HepG2 (cell line): Measurements from ENCODE around the gene C16orf87. TPM values are rescaled to one million over a fixed set of nuclear protein-coding genes. Genes with fewer than 3 reads are reported as not detected.

Experiments used
- DMAP1 ChIP-seq: IDR thresholded peaks from 2 replicates; pipeline ENCODE4 v1.6.1; 2016
- ELF3 ChIP-seq: IDR thresholded peaks from 2 replicates; pipeline ENCODE4 v1.6.1; 2016; ENCODE audit warnings: missing genetic modification reagents, missing compliant biosample characterization
- EP300 ChIP-seq, 3 experiments: sonication (generic) in 1 of 3; formaldehyde crosslinking in 1 of 3; IDR thresholded peaks; 2 replicates each; pipeline versions ENCODE4 v1.5.1 to v1.6.1; 2011 to 2020; ENCODE audit warnings: low read depth in 2 of 3, low read length in 2 of 3, borderline replicate concordance in 1 of 3, improper control_type of control experiment in 1 of 3, mild to moderate bottlenecking in 1 of 3, missing genetic modification reagents in 1 of 3, moderate library complexity in 1 of 3
- ERF ChIP-seq: IDR thresholded peaks from 2 replicates; pipeline ENCODE4 v1.6.1; 2018; ENCODE audit warnings: missing biosample characterization, missing genetic modification reagents
- KLF12 ChIP-seq: sonication (generic); formaldehyde crosslinking; IDR thresholded peaks from 2 replicates; pipeline ENCODE4 v1.4.0; 2020; ENCODE audit warnings: missing genetic modification reagents, borderline replicate concordance
- KMT2B ChIP-seq: IDR thresholded peaks from 2 replicates; pipeline ENCODE4 v1.6.1; 2016; ENCODE audit warnings: missing genetic modification reagents, missing compliant biosample characterization
- MAF1 ChIP-seq: sonication (generic); formaldehyde crosslinking; IDR thresholded peaks from 2 replicates; pipeline ENCODE4 v1.5.0; 2020; ENCODE audit warnings: missing genetic modification reagents, borderline replicate concordance
- MXD4 ChIP-seq: IDR thresholded peaks from 2 replicates; pipeline ENCODE4 v1.6.1; 2016; ENCODE audit warnings: mild to moderate bottlenecking, missing biosample characterization, missing genetic modification reagents
- NR2F1 ChIP-seq, 2 experiments: fragments of 450-650 bp in 1 of 2; formaldehyde crosslinking in 1 of 2; IDR thresholded peaks; 2 replicates each; pipeline versions ENCODE4 v1.5.0 to v1.6.1; 2016 to 2020; ENCODE audit warnings: mild to moderate bottlenecking in 1 of 2, missing compliant biosample characterization in 1 of 2, missing genetic modification reagents in 1 of 2, moderate library complexity in 1 of 2
- NR2F6 ChIP-seq, 2 experiments: IDR thresholded peaks; 2 replicates each; pipeline ENCODE4 v1.6.1; 2016; ENCODE audit warnings: antibody characterized with exemption in 1 of 2, mild to moderate bottlenecking in 1 of 2
- RBFOX2 ChIP-seq: fragments of 200-400 bp; formaldehyde crosslinking; IDR thresholded peaks from 2 replicates; pipeline ENCODE4 v1.6.1; 2017; ENCODE audit warnings: low read depth, mild to moderate bottlenecking, low read length
- SALL2 ChIP-seq: sonication (generic); formaldehyde crosslinking; IDR thresholded peaks from 2 replicates; pipeline ENCODE4 v1.8.1; 2023; ENCODE audit warnings: mild to moderate bottlenecking, missing genetic modification reagents, inconsistent platforms
- SAP130 ChIP-seq: IDR thresholded peaks from 2 replicates; pipeline ENCODE4 v1.6.1; 2016; ENCODE audit warnings: low read depth
- SP4 ChIP-seq: sonication (generic); formaldehyde crosslinking; IDR thresholded peaks from 2 replicates; pipeline ENCODE4 v1.8.1; 2023; ENCODE audit warnings: mild to moderate bottlenecking, missing genetic modification reagents
- SP5 ChIP-seq: IDR thresholded peaks from 2 replicates; pipeline ENCODE4 v1.6.1; 2016; ENCODE audit warnings: low read depth, borderline replicate concordance
- TCF7 ChIP-seq: sonication (generic); IDR thresholded peaks from 2 replicates; pipeline ENCODE4 v1.6.1; 2016; ENCODE audit warnings: antibody characterized with exemption, low read depth
- ZNF17 ChIP-seq: sonication (generic); formaldehyde crosslinking; IDR thresholded peaks from 2 replicates; pipeline ENCODE4 v1.5.0; 2020; ENCODE audit warnings: mild to moderate bottlenecking, missing genetic modification reagents
- ZNF33B ChIP-seq: sonication (generic); formaldehyde crosslinking; IDR thresholded peaks from 2 replicates; pipeline ENCODE4 v1.5.1; 2020; ENCODE audit warnings: mild to moderate bottlenecking, missing genetic modification reagents
- ZNF350 ChIP-seq: sonication (generic); formaldehyde crosslinking; IDR thresholded peaks from 2 replicates; pipeline ENCODE4 v1.4.0; 2020; ENCODE audit warnings: mild to moderate bottlenecking, low read depth, missing genetic modification reagents, borderline replicate concordance
- ZNF563 ChIP-seq: sonication (generic); formaldehyde crosslinking; IDR thresholded peaks from 2 replicates; pipeline ENCODE4 v1.8.0; 2022; ENCODE audit warnings: mild to moderate bottlenecking, moderate library complexity, missing genetic modification reagents
- ZNF761 ChIP-seq: sonication (generic); formaldehyde crosslinking; conservative IDR thresholded peaks from 2 replicates; pipeline ENCODE4 v1.4.0; 2020; ENCODE audit warnings: mild to moderate bottlenecking, missing genetic modification reagents
- ZNF790 ChIP-seq: sonication (generic); formaldehyde crosslinking; IDR thresholded peaks from 2 replicates; pipeline ENCODE4 v1.8.0; 2022; ENCODE audit warnings: missing genetic modification reagents, mild to moderate bottlenecking, borderline replicate concordance
- ZSCAN9 ChIP-seq: IDR thresholded peaks from 2 replicates; pipeline ENCODE4 v1.6.1; 2016; ENCODE audit warnings: borderline replicate concordance
- polyA plus RNA-seq, 8 experiments: library from polyadenylated mRNA; depleted of rRNA in 3 of 8; stranded (reverse) in 7 of 8; unstranded in 1 of 8; fragments of >200 nt; fragmentation: Illumina TruSeq in 4 of 8; extraction: Trizol in 4 of 8; gene quantifications; 2 replicates each; pipeline versions ENCODE4 v1.2.1 to v1.2.3, GENCODE V29; 2011 to 2016; ENCODE audit warnings: low read depth in 4 of 8, missing spikeins in 1 of 8, mixed read lengths in 1 of 8; ENCODE audit not compliant: insufficient read depth in 1 of 8
- total RNA-seq, 5 experiments: library from RNA; depleted of rRNA; stranded (reverse); fragments of >200 nt; fragmentation: Illumina TruSeq; extraction: Trizol; gene quantifications; 2 replicates each; pipeline ENCODE4 v1.2.3, GENCODE V29; 2016; ENCODE audit warnings: low read depth in 1 of 5
- TF ChIP-seq, protein P1 (sequence below): sonication (generic); formaldehyde crosslinking; IDR thresholded peaks from 2 replicates; pipeline ENCODE4 v1.4.0; 2020; ENCODE audit warnings: missing genetic modification reagents
- TF ChIP-seq, protein P2 (sequence below): sonication (generic); formaldehyde crosslinking; IDR thresholded peaks from 2 replicates; pipeline ENCODE4 v1.9.0; 2022; ENCODE audit warnings: missing genetic modification reagents, mild to moderate bottlenecking, borderline replicate concordance
- TF ChIP-seq, protein P3 (sequence below): IDR thresholded peaks from 2 replicates; pipeline ENCODE4 v1.6.1; 2016; ENCODE audit warnings: low read depth, borderline replicate concordance

C16orf87 gene
- total and polyA plus RNA-seq, 2 of the 13 experiments (the other 11 are each of a cell fraction or from before 2014, with no cell fraction given), result 8.6 to 19.5 TPM

DNA sequence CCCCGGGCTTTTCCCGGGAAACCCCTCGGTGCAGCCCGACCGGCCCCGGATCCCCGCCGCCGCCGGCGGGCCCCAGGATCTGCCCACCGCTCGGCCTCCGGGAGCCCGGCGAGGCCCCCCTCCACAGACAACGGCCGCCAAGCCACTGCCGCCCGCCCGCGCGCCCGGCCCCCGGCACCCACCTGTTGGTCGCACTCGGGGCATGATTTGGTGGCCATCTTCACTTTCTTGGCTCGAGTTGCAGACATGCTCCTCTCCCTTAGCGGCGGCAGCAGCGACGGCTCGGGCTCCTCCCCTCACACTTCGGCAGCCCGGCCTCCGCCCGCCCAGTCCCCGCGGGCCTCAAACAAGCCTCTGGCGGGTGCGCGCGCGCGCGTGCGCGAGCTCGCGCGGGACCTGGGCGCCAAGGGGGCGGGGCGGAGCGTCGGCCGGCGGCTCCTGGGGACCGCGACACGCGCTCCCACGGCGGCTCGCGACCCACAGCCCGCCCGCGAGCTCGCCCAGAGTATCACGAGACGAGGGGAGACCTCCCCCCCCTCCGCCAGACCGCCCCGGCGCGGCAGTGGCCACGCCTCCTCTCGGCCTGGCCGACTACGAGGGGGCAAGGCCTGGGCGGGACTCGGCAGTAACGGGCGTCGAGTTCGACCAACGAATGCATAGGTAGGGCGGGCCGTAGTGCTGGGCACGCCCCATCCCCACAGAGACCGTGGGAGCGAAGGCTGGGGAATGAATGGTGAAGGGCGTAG is at the start of gene C16orf87 (continued):
- TF ChIP-seq NR2F1 (CRISPR knock-in tag; IDR thresholded peaks at IDR 0.05), result no peak; a peak in 1 of 4 replicates
- TF ChIP-seq KMT2B (CRISPR knock-in tag), result peak; percentile 68; the same call in 1 of the 2 replicates
- TF ChIP-seq SP4, result peak; percentile 98
- peak; percentile 72; the same call in 1 of the 2 replicates for TF ChIP-seq SAP130 (CRISPR knock-in tag)
- peak; percentile 85 for TF ChIP-seq RBFOX2
- peak; percentile 90; the same call in 1 of the 2 replicates for TF ChIP-seq KLF12
- TF ChIP-seq ZNF17 (CRISPR knock-in tag), result no peak
- TF ChIP-seq ZNF350, result no peak
- 0 out of 4 replicates have a peak, but pooled peaks of 1 of the 2 experiments have one; percentile 17 for TF ChIP-seq EP300 (IDR thresholded peaks at IDR 0.05; ENCODE audit: low read depth in 2 of 2, low read length in 2 of 2)
- no peak; the same call in 1 of the 2 replicates for TF ChIP-seq EP300 (CRISPR knock-in tag; IDR thresholded peaks at IDR 0.05; ENCODE audit: borderline replicate concordance)
- no peak for TF ChIP-seq TCF7
- peak; percentile 91 for TF ChIP-seq ZNF563 (CRISPR knock-in tag)
- TF ChIP-seq, protein P1, sequence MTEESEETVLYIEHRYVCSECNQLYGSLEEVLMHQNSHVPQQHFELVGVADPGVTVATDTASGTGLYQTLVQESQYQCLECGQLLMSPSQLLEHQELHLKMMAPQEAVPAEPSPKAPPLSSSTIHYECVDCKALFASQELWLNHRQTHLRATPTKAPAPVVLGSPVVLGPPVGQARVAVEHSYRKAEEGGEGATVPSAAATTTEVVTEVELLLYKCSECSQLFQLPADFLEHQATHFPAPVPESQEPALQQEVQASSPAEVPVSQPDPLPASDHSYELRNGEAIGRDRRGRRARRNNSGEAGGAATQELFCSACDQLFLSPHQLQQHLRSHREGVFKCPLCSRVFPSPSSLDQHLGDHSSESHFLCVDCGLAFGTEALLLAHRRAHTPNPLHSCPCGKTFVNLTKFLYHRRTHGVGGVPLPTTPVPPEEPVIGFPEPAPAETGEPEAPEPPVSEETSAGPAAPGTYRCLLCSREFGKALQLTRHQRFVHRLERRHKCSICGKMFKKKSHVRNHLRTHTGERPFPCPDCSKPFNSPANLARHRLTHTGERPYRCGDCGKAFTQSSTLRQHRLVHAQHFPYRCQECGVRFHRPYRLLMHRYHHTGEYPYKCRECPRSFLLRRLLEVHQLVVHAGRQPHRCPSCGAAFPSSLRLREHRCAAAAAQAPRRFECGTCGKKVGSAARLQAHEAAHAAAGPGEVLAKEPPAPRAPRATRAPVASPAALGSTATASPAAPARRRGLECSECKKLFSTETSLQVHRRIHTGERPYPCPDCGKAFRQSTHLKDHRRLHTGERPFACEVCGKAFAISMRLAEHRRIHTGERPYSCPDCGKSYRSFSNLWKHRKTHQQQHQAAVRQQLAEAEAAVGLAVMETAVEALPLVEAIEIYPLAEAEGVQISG, result peak; percentile 76
- TF ChIP-seq DMAP1 (CRISPR knock-in tag), result peak; percentile 33; the same call in 1 of the 2 replicates
- TF ChIP-seq ERF, result peak; percentile 70; the same call in 1 of the 2 replicates
- peak; percentile 74; the same call in 1 of the 2 replicates for TF ChIP-seq SALL2 (CRISPR knock-in tag)
- TF ChIP-seq, protein P2, sequence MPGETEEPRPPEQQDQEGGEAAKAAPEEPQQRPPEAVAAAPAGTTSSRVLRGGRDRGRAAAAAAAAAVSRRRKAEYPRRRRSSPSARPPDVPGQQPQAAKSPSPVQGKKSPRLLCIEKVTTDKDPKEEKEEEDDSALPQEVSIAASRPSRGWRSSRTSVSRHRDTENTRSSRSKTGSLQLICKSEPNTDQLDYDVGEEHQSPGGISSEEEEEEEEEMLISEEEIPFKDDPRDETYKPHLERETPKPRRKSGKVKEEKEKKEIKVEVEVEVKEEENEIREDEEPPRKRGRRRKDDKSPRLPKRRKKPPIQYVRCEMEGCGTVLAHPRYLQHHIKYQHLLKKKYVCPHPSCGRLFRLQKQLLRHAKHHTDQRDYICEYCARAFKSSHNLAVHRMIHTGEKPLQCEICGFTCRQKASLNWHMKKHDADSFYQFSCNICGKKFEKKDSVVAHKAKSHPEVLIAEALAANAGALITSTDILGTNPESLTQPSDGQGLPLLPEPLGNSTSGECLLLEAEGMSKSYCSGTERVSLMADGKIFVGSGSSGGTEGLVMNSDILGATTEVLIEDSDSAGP (CRISPR knock-in tag), result peak; percentile 52
- TF ChIP-seq, protein P3, sequence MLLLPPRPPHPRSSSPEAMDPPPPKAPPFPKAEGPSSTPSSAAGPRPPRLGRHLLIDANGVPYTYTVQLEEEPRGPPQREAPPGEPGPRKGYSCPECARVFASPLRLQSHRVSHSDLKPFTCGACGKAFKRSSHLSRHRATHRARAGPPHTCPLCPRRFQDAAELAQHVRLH (CRISPR knock-in tag), result peak; percentile 64; the same call in 1 of the 2 replicates
- no peak for TF ChIP-seq NR2F6 (IDR thresholded peaks at IDR 0.05)
- TF ChIP-seq NR2F6 (CRISPR knock-in tag; IDR thresholded peaks at IDR 0.05), result 0 out of 2 replicates have a peak, but pooled peaks have one; percentile 30
- peak; percentile 39; the same call in 1 of the 2 replicates for TF ChIP-seq ELF3 (CRISPR knock-in tag)
- peak; percentile 43; the same call in 1 of the 2 replicates for TF ChIP-seq ZNF761 (CRISPR knock-in tag)
- TF ChIP-seq ZNF33B (CRISPR knock-in tag), result no peak; the same call in 1 of the 2 replicates
- TF ChIP-seq MXD4, result peak; percentile 59; the same call in 1 of the 2 replicates
- TF ChIP-seq SP5 (CRISPR knock-in tag), result peak; percentile 82
- no peak for TF ChIP-seq MAF1 (CRISPR knock-in tag)
- peak; percentile 65; the same call in 1 of the 2 replicates for TF ChIP-seq ZNF790 (CRISPR knock-in tag)
- TF ChIP-seq ZSCAN9 (CRISPR knock-in tag), result peak; percentile 35; the same call in 1 of the 2 replicates
